HG03025 (cell line): ENCODE measurements around the gene CAMP.
"Not testable (repeated sequence)": the region's sequence is repeated elsewhere in the genome, so short reads cannot be mapped to it uniquely, and the experiment has no call there.

ENCODE experiments used
- ATAC-seq: cut with Tn5 transposase; IDR thresholded peaks from one replicate; pipeline ENCODE4 v1.9.1; 2021; ENCODE audit warnings: mild to moderate bottlenecking, moderate library complexity; ENCODE audit not compliant: unreplicated experiment, low FRiP score

The CAMP gene

GRCh38 chr3:48248095-48248850 lies 25.0 kb downstream of the CAMP start:
- ATAC-seq, result no peak

- ATAC-seq, result no peak
These were observed 33.3 kb downstream of the CAMP start for GRCh38 chr3:48256557-48256956.

- no peak for ATAC-seq
These were observed 35.2 kb downstream of the CAMP start for GRCh38 chr3:48258530-48258929.

- no peak for ATAC-seq
These were observed 44.5 kb downstream of the CAMP start for GRCh38 chr3:48267782-48268181.

DNA sequence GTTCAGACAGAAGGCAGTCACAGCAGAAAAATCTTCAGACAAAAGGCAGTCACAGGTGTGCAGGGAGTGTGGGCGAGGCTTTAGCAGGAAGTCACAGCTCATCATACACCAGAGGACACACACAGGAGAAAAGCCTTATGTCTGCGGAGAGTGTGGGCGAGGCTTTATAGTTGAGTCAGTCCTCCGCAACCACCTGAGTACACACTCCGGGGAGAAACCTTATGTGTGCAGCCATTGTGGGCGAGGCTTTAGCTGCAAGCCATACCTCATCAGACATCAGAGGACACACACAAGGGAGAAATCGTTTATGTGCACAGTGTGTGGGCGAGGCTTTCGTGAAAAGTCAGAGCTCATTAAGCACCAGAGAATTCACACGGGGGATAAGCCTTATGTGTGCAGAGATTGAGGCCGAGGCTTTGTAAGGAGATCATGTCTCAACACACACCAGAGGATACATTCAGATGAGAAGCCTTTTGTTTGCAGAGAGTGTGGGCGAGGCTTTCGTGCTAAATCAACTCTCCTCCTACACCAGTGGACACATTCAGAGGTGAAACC lies 45.2 kb downstream of the CAMP start:
- ATAC-seq, result no peak

- ATAC-seq, result no peak
These were observed 45.8 kb downstream of the CAMP start for GRCh38 chr3:48268936-48269561.

DNA sequence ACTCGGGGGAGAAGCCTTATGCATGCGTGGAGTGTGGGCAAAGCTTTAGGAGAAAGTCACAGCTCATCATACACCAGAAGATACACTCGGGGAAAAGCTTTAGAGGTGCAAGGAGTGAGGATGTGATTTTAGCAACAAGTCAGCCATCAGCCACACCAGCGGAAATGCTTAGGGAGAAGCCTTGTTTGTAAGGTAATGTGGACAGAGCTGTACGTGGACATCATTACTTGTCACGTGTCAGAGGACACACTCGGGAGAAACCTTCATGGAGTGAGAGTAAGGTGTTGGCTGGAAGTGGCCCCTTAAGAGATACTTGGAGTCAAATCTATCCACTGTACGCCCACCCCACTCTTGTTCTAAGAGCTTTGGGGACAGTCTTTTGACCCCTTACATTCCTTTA lies 46.3 kb downstream of the CAMP start:
- ATAC-seq, result no peak

GRCh38 chr3:48270306-48270705 lies 47.0 kb downstream of the CAMP start:
- no peak for ATAC-seq

DNA sequence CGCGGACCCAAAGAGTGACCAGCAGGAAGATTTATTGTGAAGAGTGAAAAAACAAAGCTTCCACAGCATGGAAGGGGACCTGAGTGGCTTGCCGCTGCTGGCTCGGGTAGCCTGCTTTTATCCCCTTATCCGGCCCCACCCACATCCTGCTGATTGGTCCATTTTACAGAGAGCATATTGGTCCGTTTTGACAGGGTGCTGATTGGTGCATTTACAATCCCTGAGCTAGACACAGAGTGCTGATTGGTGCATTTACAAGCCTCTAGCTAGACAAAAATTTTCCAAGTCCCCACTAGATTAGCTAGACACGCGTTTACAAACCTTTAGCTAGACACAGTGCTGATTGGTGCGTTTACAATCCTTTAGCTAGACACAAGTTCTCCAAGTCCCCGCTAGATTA lies 47.9 kb downstream of the CAMP start:
- not testable (repeated sequence) for ATAC-seq

DNA sequence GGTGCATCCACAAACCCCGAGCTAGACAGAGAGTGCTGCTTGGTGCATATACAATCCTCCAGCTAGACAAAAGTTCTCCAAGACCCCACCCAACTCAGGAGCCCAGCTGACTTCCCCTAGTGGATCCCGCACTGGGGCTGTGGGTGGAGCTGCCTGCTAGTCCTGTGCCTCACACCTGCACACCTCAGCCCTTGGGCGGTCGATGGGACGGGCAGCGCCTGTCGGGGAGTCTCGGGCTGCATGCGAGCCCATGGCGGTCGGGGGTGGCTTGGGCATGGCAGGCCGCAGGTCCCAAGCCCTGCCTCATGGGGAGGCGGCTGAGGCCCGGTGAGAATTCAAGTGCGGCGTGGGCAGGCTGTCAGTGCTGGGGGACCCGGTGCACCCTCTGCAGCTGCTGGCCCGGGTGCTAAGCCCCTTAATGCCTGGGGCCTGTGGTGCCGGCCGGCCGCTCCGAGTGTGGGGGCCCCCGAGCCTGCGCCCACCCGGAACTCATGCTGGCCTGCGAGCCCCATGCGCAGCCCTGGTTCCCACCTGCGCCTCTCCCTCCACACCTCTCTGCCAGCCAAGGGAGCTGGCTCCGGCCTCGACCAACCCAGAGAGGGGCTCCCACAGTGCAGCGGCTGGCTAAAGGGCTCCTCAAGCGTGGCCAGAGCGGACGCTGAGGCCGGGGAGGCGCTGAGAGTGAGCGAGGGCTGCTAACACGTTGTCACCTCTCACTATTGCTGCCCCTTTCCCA lies 48.6 kb downstream of the CAMP start:
- ATAC-seq, result no peak

DNA sequence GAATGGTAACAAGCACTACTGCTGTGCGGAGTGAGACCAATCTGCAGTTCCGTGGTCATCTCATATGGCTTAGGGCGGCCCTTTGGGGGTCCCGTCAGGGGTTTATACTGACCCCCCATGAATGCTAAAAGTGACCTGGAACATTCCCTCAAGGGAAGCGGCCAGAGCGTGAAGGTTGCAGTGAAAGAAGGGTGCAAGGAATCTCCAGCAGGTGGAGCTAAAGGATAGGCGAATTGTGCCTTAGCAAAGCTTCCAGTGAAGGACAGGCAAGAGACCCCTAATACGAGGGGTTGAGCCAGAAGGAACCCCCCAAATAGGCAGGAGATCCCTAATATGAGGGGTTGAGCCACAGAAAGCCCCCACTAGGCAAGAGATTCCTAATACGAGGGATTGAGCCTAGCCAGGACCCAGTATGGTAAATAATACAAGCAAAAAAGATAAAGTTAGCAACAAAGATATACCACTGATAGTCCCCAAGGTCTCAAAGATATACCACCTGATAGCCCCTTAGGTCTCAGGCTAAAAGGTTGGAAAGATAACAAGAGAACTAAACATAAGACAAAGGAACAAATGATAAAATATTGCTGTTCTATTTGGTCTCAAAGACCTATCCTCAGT lies 50.4 kb downstream of the CAMP start:
- ATAC-seq, result no peak

DNA sequence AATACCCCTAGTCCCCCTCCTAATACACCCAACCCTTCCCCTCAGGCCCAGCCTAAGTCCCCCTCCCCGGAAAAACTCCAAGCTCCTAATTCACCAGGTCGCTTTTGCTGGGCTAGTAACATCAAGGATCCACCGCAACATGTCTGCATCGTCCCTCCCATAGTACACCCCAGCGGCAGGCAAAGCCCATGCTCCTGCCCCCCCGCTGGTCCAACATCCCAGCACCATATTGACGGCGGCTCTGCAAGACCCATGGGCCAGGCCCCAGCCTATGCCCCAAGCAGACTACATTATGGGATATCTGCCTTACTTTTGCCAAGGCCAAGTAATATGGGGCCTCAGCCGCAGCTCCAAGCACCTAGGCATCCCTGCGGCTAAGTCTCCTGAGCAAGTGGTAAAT lies 51.2 kb downstream of the CAMP start:
- ATAC-seq, result no peak
